H9 (cell line): ENCODE measurements around the gene TPD52L2. TPM values are rescaled to one million over a fixed set of nuclear protein-coding genes. Genes with fewer than 3 reads are reported as not detected.

Experiments used
- DNase-seq: peaks from one replicate; pipeline ENCODE4 v3.0.0-alpha.2; 2017
- H2AFZ ChIP-seq: one replicate; pipeline ENCODE4 v1.6.1; 2013; ENCODE audit warnings: mild to moderate bottlenecking, low read length, control low read depth, moderate library complexity
- H2AK5ac ChIP-seq: 2 replicates; pipeline ENCODE4 v1.6.1; 2013; ENCODE audit warnings: low read length, control low read depth, mixed read lengths; ENCODE audit not compliant: insufficient read length
- H2BK120ac ChIP-seq: one replicate; pipeline ENCODE4 v1.6.1; 2013; ENCODE audit warnings: low read depth, mild to moderate bottlenecking, low read length, control low read depth, inconsistent platforms; ENCODE audit not compliant: poor library complexity, severe bottlenecking
- H2BK12ac ChIP-seq: 2 replicates; pipeline ENCODE4 v1.6.1; 2013; ENCODE audit warnings: low read length, control low read depth, mixed read lengths, low read depth; ENCODE audit not compliant: insufficient read length
- H2BK15ac ChIP-seq: 2 replicates; pipeline ENCODE4 v1.6.1; 2013; ENCODE audit warnings: low read depth, low read length, control low read depth
- H2BK20ac ChIP-seq: one replicate; pipeline ENCODE4 v1.6.1; 2013; ENCODE audit warnings: low read depth, mild to moderate bottlenecking, low read length, control low read depth, inconsistent platforms; ENCODE audit not compliant: poor library complexity, severe bottlenecking
- H2BK5ac ChIP-seq: 2 replicates; pipeline ENCODE4 v1.6.1; 2013; ENCODE audit warnings: low read length, control low read depth, mixed read lengths; ENCODE audit not compliant: insufficient read length
- H3K14ac ChIP-seq: 2 replicates; pipeline ENCODE4 v1.6.1; 2013; ENCODE audit warnings: low read length, control low read depth; ENCODE audit not compliant: insufficient read depth
- H3K18ac ChIP-seq: 2 replicates; pipeline ENCODE4 v1.6.1; 2013; ENCODE audit warnings: low read depth, mild to moderate bottlenecking, mixed read lengths, low read length, control low read depth; ENCODE audit not compliant: insufficient read length
- H3K23ac ChIP-seq: 2 replicates; pipeline ENCODE4 v1.6.1; 2013; ENCODE audit warnings: low read length, control low read depth, mixed read lengths, low read depth; ENCODE audit not compliant: insufficient read length
- H3K23me2 ChIP-seq: 2 replicates; pipeline ENCODE4 v1.6.1; 2013; ENCODE audit warnings: low read depth, mild to moderate bottlenecking, mixed read lengths, low read length, control low read depth; ENCODE audit not compliant: insufficient read length, poor library complexity, severe bottlenecking
- H3K27ac ChIP-seq: 2 replicates; pipeline ENCODE4 v1.5.1; 2013; ENCODE audit warnings: low read length, control low read depth, mixed read lengths, low read depth; ENCODE audit not compliant: insufficient read length
- H3K27me3 ChIP-seq: 2 replicates; pipeline ENCODE4 v1.6.1; 2013; ENCODE audit warnings: low read length, control low read depth, inconsistent platforms; ENCODE audit not compliant: insufficient read depth
- H3K4ac ChIP-seq: 2 replicates; pipeline ENCODE4 v1.6.1; 2013; ENCODE audit warnings: low read depth, mild to moderate bottlenecking, control low read depth, inconsistent platforms, low read length, moderate library complexity
- H3K4me1 ChIP-seq: 2 replicates; pipeline ENCODE4 v1.6.1; 2013; ENCODE audit warnings: low read length, control low read depth, inconsistent platforms; ENCODE audit not compliant: insufficient read depth
- H3K4me2 ChIP-seq: 2 replicates; pipeline ENCODE4 v1.6.1; 2013; ENCODE audit warnings: low read length, control low read depth, mixed read lengths; ENCODE audit not compliant: insufficient read length, insufficient read depth
- H3K56ac ChIP-seq: 2 replicates; pipeline ENCODE4 v1.6.1; 2013; ENCODE audit warnings: low read depth, mild to moderate bottlenecking, mixed read lengths, low read length, control low read depth; ENCODE audit not compliant: insufficient read length
- H3K79me1 ChIP-seq: 2 replicates; pipeline ENCODE4 v1.6.1; 2013; ENCODE audit warnings: low read depth, mild to moderate bottlenecking, moderate library complexity, low read length, control low read depth, inconsistent platforms; ENCODE audit not compliant: insufficient read depth, poor library complexity, severe bottlenecking
- H3K79me2 ChIP-seq: 2 replicates; pipeline ENCODE4 v1.6.1; 2013; ENCODE audit warnings: low read length, control low read depth, inconsistent platforms; ENCODE audit not compliant: insufficient read depth
- H3K9ac ChIP-seq: 2 replicates; pipeline ENCODE4 v1.6.1; 2013; ENCODE audit warnings: low read length, control low read depth, mixed read lengths; ENCODE audit not compliant: insufficient read length; ENCODE audit errors: extremely low read depth
- H3K9me3 ChIP-seq: one replicate; pipeline ENCODE4 v1.6.1; 2013; ENCODE audit warnings: low read depth, low read length, inconsistent platforms; ENCODE audit not compliant: control insufficient read depth
- H3T11ph ChIP-seq: one replicate; pipeline ENCODE4 v1.6.1; 2013; ENCODE audit warnings: mild to moderate bottlenecking, low read length, control low read depth, inconsistent platforms
- H4K20me1 ChIP-seq: one replicate; pipeline ENCODE4 v1.6.1; 2013; ENCODE audit not compliant: control insufficient read depth, insufficient read length, insufficient read depth
- H4K5ac ChIP-seq: 2 replicates; pipeline ENCODE4 v1.6.1; 2013; ENCODE audit warnings: low read depth, mild to moderate bottlenecking, mixed read lengths, low read length, control low read depth; ENCODE audit not compliant: insufficient read length
- H4K8ac ChIP-seq: replicated peaks from 2 replicates; pipeline ENCODE4 v1.6.1; 2013; ENCODE audit warnings: low read length, control low read depth, mixed read lengths, low read depth; ENCODE audit not compliant: insufficient read length
- H4K91ac ChIP-seq: 2 replicates; pipeline ENCODE4 v1.6.1; 2013; ENCODE audit warnings: low read depth, mild to moderate bottlenecking, moderate library complexity, mixed read lengths, low read length, control low read depth; ENCODE audit not compliant: insufficient read length
- H3K27ac Mint-ChIP-seq, 3 experiments: 2 replicates in 2 of 3; 3 replicates in 1 of 3; pipeline ENCODE4 v1.8.0; 2020 to 2021; ENCODE audit warnings: mixed read lengths in 3 of 3, mild to moderate bottlenecking in 1 of 3, moderate library complexity in 1 of 3
- H3K27me3 Mint-ChIP-seq: 2 replicates; pipeline ENCODE4 v1.8.0; 2021; ENCODE audit warnings: low read depth, mild to moderate bottlenecking, moderate library complexity, mixed read lengths
- H3K36me3 Mint-ChIP-seq, 3 experiments: 2 replicates in 2 of 3; 3 replicates in 1 of 3; pipeline ENCODE4 v1.8.0; 2020 to 2021; ENCODE audit warnings: low read depth in 3 of 3, mixed read lengths in 3 of 3; ENCODE audit not compliant: insufficient read depth in 1 of 3
- H3K4me1 Mint-ChIP-seq, 2 experiments: 2 replicates each; pipeline ENCODE4 v1.8.0; 2020; ENCODE audit warnings: mixed read lengths in 2 of 2
- H3K4me3 Mint-ChIP-seq, 2 experiments: 2 replicates in 1 of 2; 3 replicates in 1 of 2; pipeline ENCODE4 v1.8.0; 2020 to 2021; ENCODE audit warnings: mild to moderate bottlenecking in 2 of 2, mixed read lengths in 2 of 2, moderate library complexity in 1 of 2
- H3K9me3 Mint-ChIP-seq, 2 experiments: 2 replicates in 1 of 2; 3 replicates in 1 of 2; pipeline ENCODE4 v1.8.0; 2020; ENCODE audit warnings: mild to moderate bottlenecking in 2 of 2, mixed read lengths in 2 of 2, moderate library complexity in 1 of 2
- WGBS: extraction: QIAGEN DNeasy Blood & Tissue Kit; methylation state at CpG from one replicate; pipeline ENCODE4 v1.1.7; 2013; ENCODE audit warnings: missing lambda C conversion rate, low lambda C conversion rate, mixed read lengths; ENCODE audit not compliant: insufficient read length; ENCODE audit errors: extremely low coverage; 5-methylcytosine and 5-hydroxymethylcytosine counted together
- total RNA-seq: library from RNA; stranded (reverse); gene quantifications from 2 replicates; pipeline ENCODE4 v1.2.1, GENCODE V29; 2021
- TF ChIP-seq, protein P1 (sequence below): fragments of 200-600 bp; sonication (generic); conservative IDR thresholded peaks from 3 replicates; pipeline ENCODE4 v1.8.0; 2021; ENCODE audit warnings: antibody characterized with exemption, mild to moderate bottlenecking

TPD52L2 gene
- total RNA-seq, 1 experiment from 2014 or later: 94.1 TPM

DNA sequence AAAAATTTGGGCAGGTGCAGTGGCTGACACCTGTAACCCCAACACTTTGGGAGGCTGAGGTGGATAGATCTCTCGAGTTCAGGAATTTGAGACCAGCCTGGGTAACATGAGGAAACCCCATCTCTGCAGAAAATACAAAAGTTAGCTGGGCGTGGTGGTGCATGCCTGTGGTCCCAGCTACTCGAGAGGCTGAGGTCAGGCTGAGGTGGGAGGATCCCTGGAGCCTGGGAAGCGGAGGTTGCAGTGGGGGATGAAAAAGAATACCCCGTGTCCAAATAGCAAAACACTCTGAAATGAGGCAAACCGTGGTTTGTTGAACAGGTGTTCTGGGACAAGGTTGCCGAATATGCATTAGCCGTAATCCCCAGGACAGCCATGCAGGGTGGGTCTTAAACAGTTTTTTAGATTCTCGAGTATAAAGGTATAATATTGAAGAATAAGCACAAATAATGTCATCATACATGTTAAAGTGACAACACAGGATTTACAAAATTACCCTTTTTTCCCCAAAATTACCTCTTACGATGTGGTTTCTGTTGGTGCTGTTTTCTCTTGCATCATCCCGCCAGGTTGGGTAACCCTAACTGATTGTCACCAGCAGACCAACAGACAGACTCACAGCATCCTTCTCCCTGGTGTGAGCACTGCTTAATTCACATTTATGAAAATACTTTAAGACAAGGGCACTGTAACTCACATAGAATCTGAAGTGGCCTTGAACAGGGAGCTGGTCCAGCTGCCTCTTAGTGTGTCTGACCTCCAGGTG, 38.9 kb downstream of the TPD52L2 start:
- H3K9me3 Mint-ChIP-seq: no peaks in the 10 kb centered on the region
- peak overlapping the region in 2 of 3 experiments; percentile 65 to 71; a peak in 2 of 7 replicates for H3K27ac Mint-ChIP-seq
- no CpG with 5 or more reads among the region's 11 CpGs for WGBS

More for the DNA sequence above, 38.9 kb downstream of the TPD52L2 start:
- H4K8ac ChIP-seq: no peak overlapping the region
- Mint-ChIP-seq H3K27me3 (no peaks in the 10 kb centered on the region), H3K4me1 (0 out of 4 replicates have a peak, but pooled peaks cover 0 to 3% of the 10 kb centered on the region in 2 experiments), H3K4me3 (no peak overlapping the region), H3K36me3 (peaks cover 0 to 2% (median 2%) of the 10 kb centered on the region in 3 experiments; a peak in 2 of 7 replicates)
- H2AFZ ChIP-seq: no peak overlapping the region
- no peak overlapping the region for H2BK15ac ChIP-seq
- no peaks in the 10 kb centered on the region for H3K23me2 ChIP-seq
- no peak overlapping the region for H3T11ph ChIP-seq
- H3K9me3 ChIP-seq: no peaks in the 10 kb centered on the region
- no peak overlapping the region for H3K18ac ChIP-seq
- no peak overlapping the region for H2BK120ac ChIP-seq
- no peak overlapping the region for H3K14ac ChIP-seq
- no peak overlapping the region for H2AK5ac ChIP-seq
- no peak overlapping the region for H3K27ac ChIP-seq
- no peak overlapping the region for H4K91ac ChIP-seq
- peaks cover 4% of the 10 kb centered on the region for H3K79me1 ChIP-seq
- no peak for DNase-seq
- H3K4me1 ChIP-seq: no peaks in the 10 kb centered on the region
- no peaks in the 10 kb centered on the region for H3K27me3 ChIP-seq
- H2BK12ac ChIP-seq: no peak overlapping the region
- no peak overlapping the region for H3K4me2 ChIP-seq
- H3K56ac ChIP-seq: no peak overlapping the region
- no peak overlapping the region for H2BK5ac ChIP-seq
- H3K79me2 ChIP-seq: peaks cover 2% of the 10 kb centered on the region; the same call in 1 of the 2 replicates
- TF ChIP-seq, protein P1, sequence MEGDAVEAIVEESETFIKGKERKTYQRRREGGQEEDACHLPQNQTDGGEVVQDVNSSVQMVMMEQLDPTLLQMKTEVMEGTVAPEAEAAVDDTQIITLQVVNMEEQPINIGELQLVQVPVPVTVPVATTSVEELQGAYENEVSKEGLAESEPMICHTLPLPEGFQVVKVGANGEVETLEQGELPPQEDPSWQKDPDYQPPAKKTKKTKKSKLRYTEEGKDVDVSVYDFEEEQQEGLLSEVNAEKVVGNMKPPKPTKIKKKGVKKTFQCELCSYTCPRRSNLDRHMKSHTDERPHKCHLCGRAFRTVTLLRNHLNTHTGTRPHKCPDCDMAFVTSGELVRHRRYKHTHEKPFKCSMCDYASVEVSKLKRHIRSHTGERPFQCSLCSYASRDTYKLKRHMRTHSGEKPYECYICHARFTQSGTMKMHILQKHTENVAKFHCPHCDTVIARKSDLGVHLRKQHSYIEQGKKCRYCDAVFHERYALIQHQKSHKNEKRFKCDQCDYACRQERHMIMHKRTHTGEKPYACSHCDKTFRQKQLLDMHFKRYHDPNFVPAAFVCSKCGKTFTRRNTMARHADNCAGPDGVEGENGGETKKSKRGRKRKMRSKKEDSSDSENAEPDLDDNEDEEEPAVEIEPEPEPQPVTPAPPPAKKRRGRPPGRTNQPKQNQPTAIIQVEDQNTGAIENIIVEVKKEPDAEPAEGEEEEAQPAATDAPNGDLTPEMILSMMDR: no peak
- H4K5ac ChIP-seq: no peak overlapping the region
- H3K9ac ChIP-seq: no peak overlapping the region
- no peak overlapping the region for H3K23ac ChIP-seq
- no peak overlapping the region for H3K4ac ChIP-seq
- H2BK20ac ChIP-seq: no peak overlapping the region
- no peaks in the 10 kb centered on the region for H4K20me1 ChIP-seq
